DOHH2 (cell line): ENCODE results near the gene ETS2.

ENCODE experiments used
- H3F3A ChIP-seq: fragments of 200-600 bp; sonication (generic), shearing (Covaris generic); 2 replicates; pipeline ENCODE4 v1.6.0; 2016; ENCODE audit warnings: antibody characterized with exemption, mild to moderate bottlenecking; ENCODE audit not compliant: control insufficient read depth, insufficient read depth
- H3K27ac ChIP-seq: fragments of 200-600 bp; sonication (generic); 2 replicates; pipeline ENCODE4 v1.5.1; 2014; ENCODE audit warnings: low read depth, mild to moderate bottlenecking, low read length, moderate library complexity
- H3K27me3 ChIP-seq: fragments of 200-600 bp; sonication (generic); 2 replicates; pipeline ENCODE4 v1.6.1; 2014; ENCODE audit warnings: mild to moderate bottlenecking, low read length, mixed read lengths; ENCODE audit not compliant: control insufficient read depth
- H3K36me3 ChIP-seq: fragments of 200-600 bp; sonication (generic); 2 replicates; pipeline ENCODE4 v1.6.1; 2014; ENCODE audit warnings: mild to moderate bottlenecking, low read length, moderate library complexity, mixed read lengths; ENCODE audit not compliant: control insufficient read depth
- H3K4me1 ChIP-seq: fragments of 200-600 bp; sonication (generic); 2 replicates; pipeline ENCODE4 v1.6.1; 2014; ENCODE audit warnings: mild to moderate bottlenecking, low read length, mixed read lengths; ENCODE audit not compliant: control insufficient read depth
- H3K4me2 ChIP-seq: fragments of 200-600 bp; sonication (generic); 2 replicates; pipeline ENCODE4 v1.6.0; 2014; ENCODE audit warnings: mild to moderate bottlenecking, low read length, moderate library complexity
- H3K4me3 ChIP-seq: fragments of 200-600 bp; sonication (generic); 2 replicates; pipeline ENCODE4 v1.5.1; 2014; ENCODE audit warnings: mild to moderate bottlenecking, low read length, mixed read lengths
- H3K79me2 ChIP-seq: fragments of 200-600 bp; sonication (generic); 2 replicates; pipeline ENCODE4 v1.6.1; 2014; ENCODE audit warnings: mild to moderate bottlenecking, low read length, mixed read lengths; ENCODE audit not compliant: control insufficient read depth
- H3K9me2 ChIP-seq: fragments of 200-600 bp; sonication (generic); replicated peaks from 2 replicates; pipeline ENCODE4 v1.6.1; 2014; ENCODE audit warnings: mild to moderate bottlenecking, low read length, mixed read lengths; ENCODE audit not compliant: control insufficient read depth
- H3K9me3 ChIP-seq: fragments of 200-600 bp; sonication (generic); 2 replicates; pipeline ENCODE4 v1.6.1; 2014; ENCODE audit warnings: antibody characterized with exemption, low read length, mixed read lengths; ENCODE audit not compliant: control insufficient read depth, insufficient read depth
- H4K20me1 ChIP-seq: fragments of 200-600 bp; sonication (generic); 2 replicates; pipeline ENCODE4 v1.6.0; 2014; ENCODE audit warnings: low read depth, mild to moderate bottlenecking, antibody characterized with exemption, low read length, moderate library complexity; ENCODE audit not compliant: control insufficient read depth, insufficient read depth
- CTCF ChIP-seq: fragments of 200-600 bp; sonication (generic); IDR thresholded peaks from one replicate; pipeline ENCODE4 v1.5.1; 2014; ENCODE audit warnings: antibody characterized with exemption, mild to moderate bottlenecking, low read depth, low read length; ENCODE audit not compliant: poor library complexity, severe bottlenecking
- EZH2phosphoT487 ChIP-seq: fragments of 200-600 bp; sonication (generic); IDR thresholded peaks from 2 replicates; pipeline ENCODE4 v1.6.1; 2017; ENCODE audit warnings: borderline replicate concordance, mild to moderate bottlenecking, antibody characterized with exemption, low read length, moderate library complexity, mixed read lengths

The ETS2 gene

GRCh38 chr21:38807986-38808385, 2.3 kb downstream of the ETS2 start:
- Histone ChIP-seq H3K27me3 (no peaks in the 10 kb centered on the region), H3K36me3 (peaks cover 68% of the 10 kb centered on the region), H3K79me2 (peaks cover 81% of the 10 kb centered on the region), H4K20me1 (peaks cover 18% of the 10 kb centered on the region; the same call in 1 of the 2 replicates), H3K9me2 (no peaks in the 10 kb centered on the region), H3K27ac (peak overlapping the region; percentile 73), H3K4me3 (peak overlapping the region; percentile 78), H3F3A (peaks cover 5% of the 10 kb centered on the region; the same call in 1 of the 2 replicates), H3K4me2 (peak overlapping the region; percentile 95), H3K9me3 (no peaks in the 10 kb centered on the region), H3K4me1 (peaks cover 43% of the 10 kb centered on the region)
- no peak for TF ChIP-seq CTCF
- TF ChIP-seq EZH2phosphoT487, result no peak

GRCh38 chr21:38809198-38809878, 3.6 kb downstream of the ETS2 start:
- Histone ChIP-seq H3K36me3 (peaks cover 81% of the 10 kb centered on the region), H3F3A (peaks cover 5% of the 10 kb centered on the region; the same call in 1 of the 2 replicates), H3K4me1 (peaks cover 43% of the 10 kb centered on the region), H3K4me3 (peak overlapping the region; percentile 78), H3K27me3 (no peaks in the 10 kb centered on the region), H3K27ac (peak overlapping the region; percentile 73), H3K9me2 (no peaks in the 10 kb centered on the region), H3K4me2 (peak overlapping the region; percentile 95), H3K79me2 (peaks cover 90% of the 10 kb centered on the region), H3K9me3 (no peaks in the 10 kb centered on the region), H4K20me1 (peaks cover 18% of the 10 kb centered on the region; the same call in 1 of the 2 replicates)
- TF ChIP-seq CTCF (no peak), EZH2phosphoT487 (no peak)

GRCh38 chr21:38810034-38810825, 4.5 kb downstream of the ETS2 start:
- TF ChIP-seq EZH2phosphoT487, result no peak
- peaks cover 5% of the 10 kb centered on the region; the same call in 1 of the 2 replicates for H3F3A ChIP-seq
- H4K20me1 ChIP-seq, result peaks cover 18% of the 10 kb centered on the region; the same call in 1 of the 2 replicates
- peak overlapping the region; percentile 78; the same call in 1 of the 2 replicates for H3K4me3 ChIP-seq
- H3K4me1 ChIP-seq, result peaks cover 35% of the 10 kb centered on the region
- no peaks in the 10 kb centered on the region for H3K9me2 ChIP-seq
- H3K9me3 ChIP-seq, result no peaks in the 10 kb centered on the region
- peaks cover 90% of the 10 kb centered on the region for H3K36me3 ChIP-seq
- peaks cover 94% of the 10 kb centered on the region for H3K79me2 ChIP-seq
- 0 out of 2 replicates have a peak overlapping the region, but pooled peaks have one; percentile 95 for H3K4me2 ChIP-seq
- no peaks in the 10 kb centered on the region for H3K27me3 ChIP-seq
- peak overlapping the region; percentile 73 for H3K27ac ChIP-seq
